Measurements from ENCODE around the gene ZNF207.

ZNF207 gene

DNA sequence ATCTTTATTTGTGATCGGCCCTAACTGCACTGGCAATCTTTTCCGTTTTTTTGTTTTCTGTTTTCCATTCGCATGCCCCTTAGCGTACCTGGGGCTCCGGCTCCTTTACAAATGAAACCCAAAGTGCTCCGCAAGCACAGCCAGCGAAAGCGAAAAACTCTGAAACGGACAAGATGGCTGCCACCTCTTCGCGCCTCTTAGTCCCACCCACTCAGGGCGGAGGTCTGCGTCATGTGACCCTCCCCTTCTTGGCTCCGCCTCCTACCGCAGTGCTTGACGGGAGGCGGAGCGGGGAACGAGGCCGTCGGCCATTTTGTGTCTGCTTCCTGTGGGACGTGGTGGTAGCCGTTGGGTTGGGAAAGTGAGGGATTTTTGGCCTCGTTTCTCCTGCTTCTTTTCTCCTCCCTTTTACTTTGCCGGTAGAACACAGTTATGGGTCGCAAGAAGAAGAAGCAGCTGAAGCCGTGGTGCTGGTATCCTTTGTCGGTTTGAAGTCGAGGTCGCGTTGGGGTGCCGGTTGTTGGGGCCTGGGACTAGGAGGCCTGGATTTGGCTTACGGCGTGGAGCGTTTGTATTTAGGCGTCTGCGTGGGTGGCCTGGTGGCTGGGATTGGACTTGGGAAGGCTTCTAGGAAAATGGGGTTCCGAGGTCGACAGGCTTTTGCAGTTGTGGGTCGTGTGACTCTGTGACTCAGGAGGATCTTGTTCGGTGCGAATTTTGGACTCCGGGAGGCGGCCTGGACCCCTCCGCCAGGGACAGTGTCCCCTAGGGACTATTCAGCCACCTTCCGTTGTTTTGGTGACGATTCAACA, at the start of gene ZNF207:
Gene ZNF207, plus strand, starts transcription at position 304 of the 812 bp plus-strand sequence. Its CDS starts 129 bp downstream, at position 433.
- peak; percentile 95 for DNase-seq
- H3K27me3 Mint-ChIP-seq (ENCODE audit: low read depth, poor library complexity): peaks cover 3% of the 10 kb centered on the region

DNA sequence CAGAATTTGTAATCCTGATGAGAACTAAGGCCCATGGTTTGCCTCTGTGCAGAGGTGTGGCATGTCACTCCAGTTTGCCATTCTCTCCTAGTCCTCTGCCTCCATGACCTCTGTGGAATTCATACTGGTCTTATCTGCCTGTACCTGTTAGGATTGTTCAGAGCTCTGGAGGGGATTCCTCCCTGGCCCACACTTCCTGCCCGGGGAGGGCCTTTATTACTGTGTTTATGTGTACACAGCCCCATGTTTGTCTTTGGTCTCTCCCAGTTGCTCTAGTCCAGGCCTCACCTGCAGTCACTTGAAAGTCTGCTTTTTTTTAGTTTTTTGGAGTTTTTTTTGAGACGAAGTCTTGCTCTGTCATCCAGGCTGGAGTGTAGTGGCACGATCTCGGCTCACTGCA, 47.9 kb upstream of the ZNF207 start:
- peak overlapping the region; percentile 15 for H3K27ac Mint-ChIP-seq

More for the DNA sequence above, at the start of gene ZNF207:
- Mint-ChIP-seq H3K9me3 (no peaks in the 10 kb centered on the region), H3K4me3 (peak within 1 kb of the TSS; percentile 98), H3K27ac (peak within 1 kb of the TSS; percentile 100), H3K36me3 (ENCODE audit: low read depth) (peaks cover 40% of the 10 kb centered on the region), H3K4me1 (peaks cover 45% of the 10 kb centered on the region)
- TF ChIP-seq, protein P1, sequence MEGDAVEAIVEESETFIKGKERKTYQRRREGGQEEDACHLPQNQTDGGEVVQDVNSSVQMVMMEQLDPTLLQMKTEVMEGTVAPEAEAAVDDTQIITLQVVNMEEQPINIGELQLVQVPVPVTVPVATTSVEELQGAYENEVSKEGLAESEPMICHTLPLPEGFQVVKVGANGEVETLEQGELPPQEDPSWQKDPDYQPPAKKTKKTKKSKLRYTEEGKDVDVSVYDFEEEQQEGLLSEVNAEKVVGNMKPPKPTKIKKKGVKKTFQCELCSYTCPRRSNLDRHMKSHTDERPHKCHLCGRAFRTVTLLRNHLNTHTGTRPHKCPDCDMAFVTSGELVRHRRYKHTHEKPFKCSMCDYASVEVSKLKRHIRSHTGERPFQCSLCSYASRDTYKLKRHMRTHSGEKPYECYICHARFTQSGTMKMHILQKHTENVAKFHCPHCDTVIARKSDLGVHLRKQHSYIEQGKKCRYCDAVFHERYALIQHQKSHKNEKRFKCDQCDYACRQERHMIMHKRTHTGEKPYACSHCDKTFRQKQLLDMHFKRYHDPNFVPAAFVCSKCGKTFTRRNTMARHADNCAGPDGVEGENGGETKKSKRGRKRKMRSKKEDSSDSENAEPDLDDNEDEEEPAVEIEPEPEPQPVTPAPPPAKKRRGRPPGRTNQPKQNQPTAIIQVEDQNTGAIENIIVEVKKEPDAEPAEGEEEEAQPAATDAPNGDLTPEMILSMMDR (IDR thresholded peaks at IDR 0.05): no peak

DNA sequence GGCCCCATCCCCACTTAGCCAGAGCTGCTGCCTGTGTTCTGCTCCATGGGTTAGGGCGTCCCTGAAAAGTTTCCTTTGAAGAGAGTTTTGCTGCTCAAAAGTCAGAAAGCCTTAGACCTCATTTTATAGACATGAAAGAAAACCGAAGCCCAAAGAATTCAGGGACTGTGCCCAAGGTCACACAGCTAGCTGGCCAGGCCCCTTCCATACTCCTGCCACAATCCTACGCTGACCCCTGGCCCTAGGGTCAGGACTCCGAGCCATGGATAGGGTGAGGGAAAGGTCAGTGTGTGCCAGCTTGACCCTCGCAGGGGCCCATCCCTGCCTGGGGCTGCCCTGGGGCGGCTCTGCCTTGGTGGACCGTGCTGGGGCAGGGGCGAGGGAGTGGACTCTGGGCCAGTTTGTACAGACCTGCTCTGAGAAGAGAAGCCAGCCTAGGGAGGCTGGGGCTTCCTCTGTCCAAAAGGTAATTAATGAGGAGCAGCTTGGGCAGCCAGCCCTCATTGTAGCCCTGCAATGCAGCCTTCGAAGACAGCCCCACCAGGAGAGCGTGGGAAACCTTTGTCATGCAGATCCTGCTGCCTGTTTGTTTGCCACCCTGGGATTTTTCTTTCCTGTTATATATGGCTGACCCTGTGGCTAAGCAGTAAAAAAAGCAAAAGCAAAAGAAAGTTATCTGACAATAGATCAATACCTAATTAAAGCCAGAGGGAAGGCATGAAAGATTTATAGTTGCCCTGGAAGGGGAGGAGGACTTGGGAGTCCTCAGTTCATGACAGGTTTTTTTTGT, 46.9 kb upstream of the ZNF207 start:
- DNase-seq: peak; percentile 60
- no peaks in the 10 kb centered on the region for H3K9me3 Mint-ChIP-seq

More for the DNA sequence above, 47.9 kb upstream of the ZNF207 start:
- H3K36me3 Mint-ChIP-seq (ENCODE audit: low read depth): no peaks in the 10 kb centered on the region
- H3K27me3 Mint-ChIP-seq (ENCODE audit: low read depth, poor library complexity): peaks cover 11% of the 10 kb centered on the region
- peaks cover 69% of the 10 kb centered on the region for H3K4me1 Mint-ChIP-seq
- H3K9me3 Mint-ChIP-seq: no peaks in the 10 kb centered on the region
- no peak for DNase-seq
- TF ChIP-seq, protein P1 (IDR thresholded peaks at IDR 0.05): no peak
- H3K4me3 Mint-ChIP-seq: no peak overlapping the region

DNA sequence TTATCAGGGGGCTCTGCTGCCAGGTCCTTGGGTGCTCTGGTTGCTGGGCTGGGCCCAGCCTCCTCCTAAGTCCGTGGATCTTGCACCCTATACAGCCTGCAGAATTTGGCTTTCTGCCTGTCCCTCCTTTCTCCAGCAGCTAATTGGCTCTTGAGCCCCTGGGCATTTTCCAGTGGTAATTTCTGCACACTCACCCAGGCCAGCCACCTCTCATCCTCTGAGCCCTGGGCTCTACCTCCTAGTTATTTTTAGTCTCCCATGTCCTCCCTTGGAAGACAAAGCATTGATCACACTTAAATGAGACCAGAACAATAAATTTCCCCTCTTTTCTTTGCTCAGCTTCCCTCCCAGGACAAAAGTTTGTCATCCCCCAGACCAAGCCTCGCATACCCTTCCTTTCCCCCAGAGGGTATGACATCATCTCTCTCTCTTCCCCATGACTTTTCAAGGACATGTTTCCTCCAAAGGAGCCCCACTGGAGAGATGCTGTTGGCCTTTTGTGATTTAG, 46.1 kb upstream of the ZNF207 start:
- peak; percentile 22 for DNase-seq
- Mint-ChIP-seq H3K27me3 (ENCODE audit: low read depth, poor library complexity) (peaks cover 19% of the 10 kb centered on the region), H3K4me3 (peak overlapping the region; percentile 29), H3K27ac (peak overlapping the region; percentile 85), H3K4me1 (peaks cover 65% of the 10 kb centered on the region), H3K9me3 (no peaks in the 10 kb centered on the region), H3K36me3 (ENCODE audit: low read depth) (no peaks in the 10 kb centered on the region)
- TF ChIP-seq, protein P1 (IDR thresholded peaks at IDR 0.05): no peak

More for the DNA sequence above, 46.9 kb upstream of the ZNF207 start:
- H3K4me3 Mint-ChIP-seq: peak overlapping the region; percentile 11
- H3K27ac Mint-ChIP-seq: peak overlapping the region; percentile 85
- no peaks in the 10 kb centered on the region for H3K36me3 Mint-ChIP-seq (ENCODE audit: low read depth)
- TF ChIP-seq, protein P1 (IDR thresholded peaks at IDR 0.05): no peak
- H3K27me3 Mint-ChIP-seq (ENCODE audit: low read depth, poor library complexity): peaks cover 18% of the 10 kb centered on the region
- H3K4me1 Mint-ChIP-seq: peaks cover 73% of the 10 kb centered on the region

DNA sequence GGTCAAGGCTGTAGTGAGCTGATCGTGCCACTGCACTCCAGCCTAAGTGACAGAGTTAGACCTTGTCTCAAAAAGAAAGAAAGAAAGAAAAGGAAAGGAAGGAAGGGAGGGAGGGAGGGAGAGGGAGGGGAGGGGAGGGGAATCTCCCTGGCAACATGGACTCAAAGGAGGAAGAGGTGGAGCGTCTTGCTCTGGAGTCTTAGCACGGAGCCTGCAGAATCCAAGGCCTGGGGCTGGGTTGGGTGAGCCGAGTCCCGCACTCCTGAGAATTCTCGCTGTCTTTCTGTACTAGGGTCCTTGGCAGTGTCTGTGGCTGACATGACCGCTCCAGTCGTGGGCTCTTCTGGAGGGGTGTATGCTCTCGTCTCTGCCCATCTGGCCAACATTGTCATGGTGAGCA, 44.9 kb upstream of the ZNF207 start:
- H3K36me3 Mint-ChIP-seq (ENCODE audit: low read depth): no peaks in the 10 kb centered on the region
- TF ChIP-seq, protein P1 (IDR thresholded peaks at IDR 0.05): no peak
- no peaks in the 10 kb centered on the region for H3K9me3 Mint-ChIP-seq
- peaks cover 53% of the 10 kb centered on the region for H3K4me1 Mint-ChIP-seq
- H3K27me3 Mint-ChIP-seq (ENCODE audit: low read depth, poor library complexity): peaks cover 21% of the 10 kb centered on the region
- DNase-seq: no peak
- H3K4me3 Mint-ChIP-seq: no peak overlapping the region
- H3K27ac Mint-ChIP-seq: no peak overlapping the region

Data from nephron progenitor cell (in vitro differentiated cells).